ENCODE data around the gene SHISAL1. TPM values are rescaled to one million over a fixed set of nuclear protein-coding genes. Genes with fewer than 3 reads are reported as not detected.

The SHISAL1 gene
- total RNA-seq, 1 experiment from 2014 or later: 1.1 TPM

DNA sequence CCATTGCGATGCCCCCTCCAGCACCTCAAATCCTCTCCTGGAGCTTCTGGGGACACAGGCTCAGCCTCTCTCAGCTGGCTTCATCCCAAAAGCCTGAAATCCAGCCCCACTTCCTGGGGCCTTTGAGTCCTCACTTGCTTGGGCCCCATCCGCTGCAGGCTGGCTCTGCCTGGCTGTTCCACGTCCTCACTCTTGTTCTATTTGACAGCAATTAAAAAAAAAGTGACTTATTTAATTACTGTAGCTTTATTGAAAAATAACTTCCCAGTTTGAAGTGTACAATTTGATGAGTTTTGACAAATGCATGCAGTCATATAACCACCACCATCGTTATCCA lies 104.8 kb downstream of the SHISAL1 start:
- Histone ChIP-seq H3K36me3 (ENCODE audit: low read depth, low read length) (no peaks in the 10 kb centered on the region), H3F3A (ENCODE audit: low read length, unreplicated experiment) (no peaks in the 10 kb centered on the region), H3K79me2 (ENCODE audit: low read length) (no peaks in the 10 kb centered on the region), H4K20me1 (ENCODE audit: low read length) (no peaks in the 10 kb centered on the region), H3K9me2 (replicated peaks; ENCODE audit: low read length) (no peaks in the 10 kb centered on the region), H3K4me3 (ENCODE audit: low read length) (no peak overlapping the region), H3K4me1 (ENCODE audit: insufficient read depth, low read length) (no peaks in the 10 kb centered on the region), H3K4me2 (ENCODE audit: low read length) (no peak overlapping the region), H3K9ac (ENCODE audit: low read length) (no peak overlapping the region), H3K9me3 (ENCODE audit: low read length) (no peaks in the 10 kb centered on the region), H2AFZ (ENCODE audit: low read length) (no peak overlapping the region), H3K27ac (ENCODE audit: low read length) (no peak overlapping the region), H3K27me3 (ENCODE audit: low read length) (peaks cover 19% of the 10 kb centered on the region)
- ChIA-PET POLR2A (ENCODE audit: unreplicated experiment) (no interaction called here), CTCF (no interaction called here)
- no TSS peak for BruUV-seq (replicated peaks)
- TF ChIP-seq, protein P1, sequence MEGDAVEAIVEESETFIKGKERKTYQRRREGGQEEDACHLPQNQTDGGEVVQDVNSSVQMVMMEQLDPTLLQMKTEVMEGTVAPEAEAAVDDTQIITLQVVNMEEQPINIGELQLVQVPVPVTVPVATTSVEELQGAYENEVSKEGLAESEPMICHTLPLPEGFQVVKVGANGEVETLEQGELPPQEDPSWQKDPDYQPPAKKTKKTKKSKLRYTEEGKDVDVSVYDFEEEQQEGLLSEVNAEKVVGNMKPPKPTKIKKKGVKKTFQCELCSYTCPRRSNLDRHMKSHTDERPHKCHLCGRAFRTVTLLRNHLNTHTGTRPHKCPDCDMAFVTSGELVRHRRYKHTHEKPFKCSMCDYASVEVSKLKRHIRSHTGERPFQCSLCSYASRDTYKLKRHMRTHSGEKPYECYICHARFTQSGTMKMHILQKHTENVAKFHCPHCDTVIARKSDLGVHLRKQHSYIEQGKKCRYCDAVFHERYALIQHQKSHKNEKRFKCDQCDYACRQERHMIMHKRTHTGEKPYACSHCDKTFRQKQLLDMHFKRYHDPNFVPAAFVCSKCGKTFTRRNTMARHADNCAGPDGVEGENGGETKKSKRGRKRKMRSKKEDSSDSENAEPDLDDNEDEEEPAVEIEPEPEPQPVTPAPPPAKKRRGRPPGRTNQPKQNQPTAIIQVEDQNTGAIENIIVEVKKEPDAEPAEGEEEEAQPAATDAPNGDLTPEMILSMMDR (conservative IDR thresholded peaks at IDR 0.05; ENCODE audit: low read depth, low read length): no peak
- TF ChIP-seq EZH2 (IDR thresholded peaks at IDR 0.05; ENCODE audit: low read length, unreplicated experiment) (no peak), EZH2phosphoT487 (IDR thresholded peaks at IDR 0.05; ENCODE audit: borderline replicate concordance, low read length) (no peak)
- ATAC-seq (no peak), DNase-seq (no peak)
- intact Hi-C loops (cut with micrococcal nuclease): no loop called here

DNA sequence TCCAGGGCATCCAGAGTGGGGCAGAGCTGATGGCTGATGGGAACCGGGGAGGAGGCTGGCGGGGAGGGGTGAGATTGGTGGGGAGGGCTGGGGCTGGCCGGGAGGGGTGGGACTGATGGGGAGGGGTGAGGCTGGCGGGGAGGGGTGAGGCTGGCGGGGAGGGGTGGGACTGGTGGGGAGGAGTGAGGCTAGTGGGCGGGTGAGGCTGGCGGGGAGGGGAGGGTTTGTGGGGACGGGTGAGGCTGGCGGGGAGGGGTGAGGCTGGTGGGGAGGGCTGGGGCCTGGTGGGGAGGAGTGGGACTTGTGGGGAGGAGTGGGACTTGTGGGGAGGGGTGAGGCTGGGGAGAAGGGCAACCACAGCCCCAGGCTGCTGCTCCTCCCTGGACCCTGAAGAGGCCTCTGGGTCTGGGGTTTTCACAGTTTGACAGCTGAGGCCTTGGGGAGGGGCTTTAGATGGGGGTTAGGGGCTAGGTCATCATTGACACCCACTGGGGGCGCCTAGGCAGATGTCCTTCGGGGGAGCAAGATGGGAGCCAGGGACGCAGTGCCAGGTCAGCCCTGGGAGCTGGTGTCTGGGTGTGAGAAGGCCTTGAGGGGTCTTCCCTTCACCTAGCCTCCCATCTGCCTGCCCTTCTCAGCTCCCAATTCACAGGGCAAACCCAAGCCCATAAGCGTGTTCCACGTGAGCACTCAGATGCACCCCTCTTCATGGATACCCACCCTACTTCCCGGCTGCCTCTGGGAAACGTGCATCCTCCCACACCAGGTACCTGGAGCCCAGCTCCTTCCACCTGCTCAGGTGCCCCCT lies 105.4 kb downstream of the SHISAL1 start:
- Histone ChIP-seq H3K9me2 (replicated peaks; ENCODE audit: low read length) (no peaks in the 10 kb centered on the region), H3K27me3 (ENCODE audit: low read length) (peaks cover 19% of the 10 kb centered on the region), H3K4me1 (ENCODE audit: insufficient read depth, low read length) (no peaks in the 10 kb centered on the region), H3K9ac (ENCODE audit: low read length) (no peak overlapping the region), H3K36me3 (ENCODE audit: low read depth, low read length) (no peaks in the 10 kb centered on the region), H3K4me2 (ENCODE audit: low read length) (no peak overlapping the region), H3K9me3 (ENCODE audit: low read length) (no peaks in the 10 kb centered on the region), H3K4me3 (ENCODE audit: low read length) (no peak overlapping the region), H3F3A (ENCODE audit: low read length, unreplicated experiment) (no peaks in the 10 kb centered on the region), H4K20me1 (ENCODE audit: low read length) (no peaks in the 10 kb centered on the region), H3K79me2 (ENCODE audit: low read length) (no peaks in the 10 kb centered on the region), H3K27ac (ENCODE audit: low read length) (no peak overlapping the region), H2AFZ (ENCODE audit: low read length) (no peak overlapping the region)
- intact Hi-C loops (cut with micrococcal nuclease): no loop called here
- ATAC-seq (no peak), DNase-seq (no peak)
- ChIA-PET POLR2A (ENCODE audit: unreplicated experiment) (no interaction called here), CTCF (no interaction called here)
- TF ChIP-seq EZH2 (IDR thresholded peaks at IDR 0.05; ENCODE audit: low read length, unreplicated experiment) (no peak), EZH2phosphoT487 (IDR thresholded peaks at IDR 0.05; ENCODE audit: borderline replicate concordance, low read length) (no peak)
- TF ChIP-seq, protein P1 (conservative IDR thresholded peaks at IDR 0.05; ENCODE audit: low read depth, low read length): no peak
- no TSS peak for BruUV-seq (replicated peaks)

DNA sequence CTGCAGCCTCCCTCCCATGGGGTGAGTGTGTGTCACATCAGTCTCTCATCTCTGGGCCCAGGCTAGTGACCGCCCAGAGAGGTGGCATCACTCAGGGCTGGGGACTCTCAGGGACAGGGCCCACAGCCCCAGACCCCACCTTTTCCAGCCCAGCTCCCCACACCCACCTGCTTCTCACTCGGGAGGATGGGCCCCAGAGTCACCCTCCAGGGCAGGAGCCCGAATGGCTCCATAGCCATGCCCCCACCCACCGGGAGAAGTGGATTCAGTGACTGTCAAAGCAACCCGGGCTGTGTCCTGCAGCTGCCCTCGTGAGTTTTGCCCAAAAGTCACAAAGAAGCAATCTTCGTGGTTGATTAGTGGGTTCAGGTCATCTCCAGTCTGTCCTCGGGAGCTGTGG lies 106.1 kb downstream of the SHISAL1 start:
- no peak overlapping the region for H3K4me2 ChIP-seq (ENCODE audit: low read length)
- no peaks in the 10 kb centered on the region for H3K9me3 ChIP-seq (ENCODE audit: low read length)
- no peak overlapping the region for H3K4me3 ChIP-seq (ENCODE audit: low read length)
- TF ChIP-seq EZH2 (IDR thresholded peaks at IDR 0.05; ENCODE audit: low read length, unreplicated experiment) (no peak), EZH2phosphoT487 (IDR thresholded peaks at IDR 0.05; ENCODE audit: borderline replicate concordance, low read length) (no peak)
- TF ChIP-seq, protein P1 (conservative IDR thresholded peaks at IDR 0.05; ENCODE audit: low read depth, low read length): no peak
- DNase-seq: no peak
- POLR2A ChIA-PET (ENCODE audit: unreplicated experiment): no interaction called here
- H4K20me1 ChIP-seq (ENCODE audit: low read length): no peaks in the 10 kb centered on the region
- no peaks in the 10 kb centered on the region for H3F3A ChIP-seq (ENCODE audit: low read length, unreplicated experiment)
- CTCF ChIA-PET: no interaction called here
- no peak overlapping the region for H3K9ac ChIP-seq (ENCODE audit: low read length)
- no peaks in the 10 kb centered on the region for H3K9me2 ChIP-seq (replicated peaks; ENCODE audit: low read length)
- no peak overlapping the region for H3K27ac ChIP-seq (ENCODE audit: low read length)
- H3K36me3 ChIP-seq (ENCODE audit: low read depth, low read length): no peaks in the 10 kb centered on the region
- no TSS peak for BruUV-seq (replicated peaks)
- intact Hi-C loops (cut with micrococcal nuclease): no loop called here
- no peak overlapping the region for H2AFZ ChIP-seq (ENCODE audit: low read length)
- no peaks in the 10 kb centered on the region for H3K79me2 ChIP-seq (ENCODE audit: low read length)
- peaks cover 19% of the 10 kb centered on the region for H3K27me3 ChIP-seq (ENCODE audit: low read length)
- no peak for ATAC-seq
- H3K4me1 ChIP-seq (ENCODE audit: insufficient read depth, low read length): no peaks in the 10 kb centered on the region

Data from PC-3 (cell line).